ENCODE results near the gene KCNS1. TPM values are rescaled to one million over a fixed set of nuclear protein-coding genes. Genes with fewer than 3 reads are reported as not detected.

KCNS1 gene
- total and polyA plus RNA-seq, 2 of the 8 experiments (the other 6 are each of a cell fraction or from before 2014, with no cell fraction given), result 1.4 to 1.8 TPM

DNA sequence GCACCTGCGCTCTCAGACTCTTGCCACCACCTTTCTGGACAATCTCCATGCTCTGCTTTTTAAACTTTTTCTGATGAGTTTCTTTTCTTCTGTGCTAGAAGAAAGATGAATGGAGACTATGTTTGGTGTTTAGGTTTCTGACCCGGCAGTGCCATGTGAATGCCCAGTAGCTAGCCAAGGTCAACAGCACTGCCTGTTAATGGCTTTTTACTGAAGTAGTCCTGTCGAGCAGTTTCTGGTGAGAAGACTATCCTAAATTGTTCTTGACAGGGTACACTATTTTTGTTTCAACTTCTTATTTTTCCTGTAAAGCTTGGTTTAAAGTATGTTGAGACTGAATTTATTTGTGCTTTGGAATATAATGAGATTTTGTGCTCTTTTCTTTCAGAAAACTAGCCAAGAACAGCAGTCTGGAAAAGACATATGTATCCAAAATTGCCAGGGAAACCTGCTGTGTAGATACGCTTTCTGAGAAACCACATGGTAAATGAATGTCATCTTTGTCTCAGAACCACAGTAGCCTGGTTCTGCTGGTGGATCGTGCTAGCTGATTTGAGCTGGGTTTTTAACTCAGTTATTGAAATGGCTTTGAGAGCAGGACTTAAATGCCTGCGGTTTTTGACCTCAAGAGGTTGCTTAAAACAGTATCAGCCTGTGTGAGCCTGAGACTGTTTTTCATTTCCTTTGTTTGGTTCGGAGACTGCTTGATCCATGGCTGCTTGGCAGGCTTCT is 48.1 kb downstream of the KCNS1 start:
- Histone ChIP-seq H4K5ac (ENCODE audit: insufficient read length, low read depth, low read length) (no peak overlapping the region), H3K23me2 (ENCODE audit: low read depth, low read length) (no peaks in the 10 kb centered on the region), H3K4me3 (ENCODE audit: extremely low read depth in 1 of 4, insufficient read depth in 2 of 4, low read depth in 3 of 4, low read length in 4 of 4) (no peak overlapping the region), H2BK12ac (ENCODE audit: low read depth, low read length) (no peak overlapping the region), H3K4me1 (replicated peaks in 1 of 4; ENCODE audit: control insufficient read depth in 3 of 4, insufficient read depth in 4 of 4, low read length in 3 of 4) (no peaks in the 10 kb centered on the region; a peak in 1 of 7 replicates), H4K8ac (ENCODE audit: extremely low read depth, insufficient read depth, low read length) (no peak overlapping the region), H3K27me3 (replicated peaks in 1 of 4; ENCODE audit: control insufficient read depth in 3 of 4, extremely low read depth in 1 of 4, insufficient read depth in 3 of 4, low read length in 3 of 4) (no peaks in the 10 kb centered on the region), H3K18ac (ENCODE audit: extremely low read depth, low read length) (no peak overlapping the region), H3K4me2 (ENCODE audit: insufficient read depth in 1 of 2, low read depth in 2 of 2, low read length in 2 of 2) (no peak overlapping the region), H3K27ac (ENCODE audit: low read depth, low read length) (no peak overlapping the region), H2AFZ (ENCODE audit: low read length) (no peak overlapping the region), H4K20me1 (replicated peaks in 1 of 2; ENCODE audit: control insufficient read depth in 1 of 2, insufficient read depth in 2 of 2, low read length in 2 of 2) (no peaks in the 10 kb centered on the region), H3K9me3 (ENCODE audit: insufficient read depth in 2 of 2, low read depth in 1 of 2, low read length in 1 of 2) (no peaks in the 10 kb centered on the region), H3K36me3 (ENCODE audit: control insufficient read depth in 2 of 4, insufficient read depth in 4 of 4, low read length in 3 of 4) (no peaks in the 10 kb centered on the region), H3K9ac (replicated peaks in 1 of 4; ENCODE audit: extremely low read depth in 1 of 4, low read depth in 3 of 4, low read length in 3 of 4) (no peak overlapping the region), H2BK20ac (ENCODE audit: low read length) (no peak overlapping the region), H2BK120ac (replicated peaks; ENCODE audit: low read depth, low read length) (no peak overlapping the region), H2BK5ac (ENCODE audit: low read depth, low read length) (no peak overlapping the region), H4K91ac (replicated peaks; ENCODE audit: insufficient read length, low read length) (no peak overlapping the region), H2BK15ac (ENCODE audit: low read length) (no peak overlapping the region), H3K14ac (ENCODE audit: insufficient read length) (no peak overlapping the region), H3K23ac (ENCODE audit: insufficient read length) (no peak overlapping the region), H2AK5ac (ENCODE audit: low read depth, low read length) (no peak overlapping the region), H3K4ac (replicated peaks; ENCODE audit: insufficient read length, low read depth, low read length) (no peak overlapping the region), H3K79me2 (ENCODE audit: control insufficient read depth in 1 of 2, insufficient read depth in 2 of 2, low read length in 2 of 2) (no peaks in the 10 kb centered on the region), H3K56ac (replicated peaks; ENCODE audit: insufficient read length, low read depth, low read length) (no peak overlapping the region), H3K79me1 (ENCODE audit: low read depth, low read length) (no peaks in the 10 kb centered on the region)
- DNase-seq (ENCODE audit: low read depth in 1 of 2, low spot score in 2 of 2) (no peak), FAIRE-seq (no peak)
- 82% methylated on average over 7 of the region's 7 CpGs; no CpG with 5 or more reads in 1 of the 2 experiments for WGBS, 2 experiments (ENCODE audit: extremely low coverage in 1 of 2, insufficient coverage in 1 of 2, insufficient read length in 1 of 2, insufficient replicate concordance in 2 of 2, low coverage in 1 of 2, low lambda C conversion rate in 2 of 2, missing lambda C conversion rate in 1 of 2)
- CTCF ChIA-PET (ENCODE audit: partially characterized antibody), result interaction anchor here (0.8 to 15.3 kb wide), 7 partner anchors 10 to 238 kb away, joined by 3 to 233 read pairs (median 3); partner anchors contain the start of gene KCNS1
- POLR2A ChIA-PET (ENCODE audit: partially characterized antibody), result no interaction called here
- TF ChIP-seq SP1 (IDR thresholded peaks at IDR 0.05; ENCODE audit: low read depth, low read length) (no peak), E2F6 (IDR thresholded peaks at IDR 0.05) (no peak), BACH1 (IDR thresholded peaks at IDR 0.05; ENCODE audit: low read length) (no peak), TEAD4 (IDR thresholded peaks at IDR 0.05; ENCODE audit: low read depth, low read length) (no peak), CHD1 (IDR thresholded peaks at IDR 0.05; ENCODE audit: low read depth, low read length) (no peak), ATF2 (IDR thresholded peaks at IDR 0.05; ENCODE audit: low read length) (no peak), TAF7 (optimal IDR thresholded peaks at IDR 0.05; ENCODE audit: borderline replicate concordance, low read depth, low read length) (no peak)
- TF ChIP-seq, protein P1, sequence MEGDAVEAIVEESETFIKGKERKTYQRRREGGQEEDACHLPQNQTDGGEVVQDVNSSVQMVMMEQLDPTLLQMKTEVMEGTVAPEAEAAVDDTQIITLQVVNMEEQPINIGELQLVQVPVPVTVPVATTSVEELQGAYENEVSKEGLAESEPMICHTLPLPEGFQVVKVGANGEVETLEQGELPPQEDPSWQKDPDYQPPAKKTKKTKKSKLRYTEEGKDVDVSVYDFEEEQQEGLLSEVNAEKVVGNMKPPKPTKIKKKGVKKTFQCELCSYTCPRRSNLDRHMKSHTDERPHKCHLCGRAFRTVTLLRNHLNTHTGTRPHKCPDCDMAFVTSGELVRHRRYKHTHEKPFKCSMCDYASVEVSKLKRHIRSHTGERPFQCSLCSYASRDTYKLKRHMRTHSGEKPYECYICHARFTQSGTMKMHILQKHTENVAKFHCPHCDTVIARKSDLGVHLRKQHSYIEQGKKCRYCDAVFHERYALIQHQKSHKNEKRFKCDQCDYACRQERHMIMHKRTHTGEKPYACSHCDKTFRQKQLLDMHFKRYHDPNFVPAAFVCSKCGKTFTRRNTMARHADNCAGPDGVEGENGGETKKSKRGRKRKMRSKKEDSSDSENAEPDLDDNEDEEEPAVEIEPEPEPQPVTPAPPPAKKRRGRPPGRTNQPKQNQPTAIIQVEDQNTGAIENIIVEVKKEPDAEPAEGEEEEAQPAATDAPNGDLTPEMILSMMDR (IDR thresholded peaks at IDR 0.05; ENCODE audit: control extremely low read depth in 1 of 3, insufficient read depth in 1 of 3, low read depth in 1 of 3, low read length in 3 of 3), result no peak
